IMR-90 (cell line): ENCODE measurements around the gene FGA. TPM values are rescaled to one million over a fixed set of nuclear protein-coding genes. Genes with fewer than 3 reads are reported as not detected.
"Not testable (repeated sequence)": the region's sequence is repeated elsewhere in the genome, so short reads cannot be mapped to it uniquely, and the experiment has no call there.

Experiments
- ATAC-seq: fragments of 200-7000 bp; cut with Tn5 transposase; 2 replicates; pipeline ENCODE4 v1.9.1; 2020; ENCODE audit warnings: low read depth, mild to moderate bottlenecking, moderate library complexity
- BruUV-seq: library from RNA; stranded (reverse); fragments of 400-500 nt; replicated peaks from 2 replicates; lab custom pipeline; 2021; lab: Mats Ljungman, UMichigan
- CTCF ChIA-PET: fragments of 300-600 bp; formaldehyde crosslinking; extraction: SDS; loops from one replicate; lab custom pipeline; 2021; ENCODE audit warnings: antibody characterized with exemption; lab: Yijun Ruan, JAX
- POLR2A ChIA-PET: fragments of 300-600 bp; sonication (Branson Sonifier 250); formaldehyde crosslinking; loops from one replicate; lab custom pipeline; 2022; ENCODE audit warnings: antibody characterized with exemption; ENCODE audit not compliant: unreplicated experiment; lab: Charles Lee
- DNase-seq: peaks from one replicate; pipeline ENCODE4 v3.0.0; 2013
- H2AFZ ChIP-seq: replicated peaks from 2 replicates; pipeline ENCODE3; 2013; ENCODE audit warnings: low read length, mild to moderate bottlenecking; ENCODE audit not compliant: poor library complexity
- H2AK5ac ChIP-seq: 2 replicates; pipeline ENCODE4 v1.6.1; 2013; ENCODE audit warnings: low read depth, low read length, inconsistent platforms
- H2AK9ac ChIP-seq: replicated peaks from 2 replicates; pipeline ENCODE3; 2013; ENCODE audit warnings: mild to moderate bottlenecking, low read depth, low read length, moderate library complexity; ENCODE audit not compliant: poor library complexity
- H2BK120ac ChIP-seq: 2 replicates; pipeline ENCODE4 v1.6.1; 2013; ENCODE audit warnings: low read depth, low read length, inconsistent platforms
- H2BK15ac ChIP-seq: 3 replicates; pipeline ENCODE4 v1.6.1; 2013; ENCODE audit warnings: low read depth, low read length, inconsistent platforms
- H2BK20ac ChIP-seq: 2 replicates; pipeline ENCODE4 v1.6.1; 2013; ENCODE audit warnings: low read depth, mild to moderate bottlenecking, inconsistent platforms, low read length, moderate library complexity
- H2BK5ac ChIP-seq: 2 replicates; pipeline ENCODE4 v1.6.1; 2013; ENCODE audit warnings: mild to moderate bottlenecking, low read depth, low read length, inconsistent platforms; ENCODE audit not compliant: poor library complexity, severe bottlenecking
- H3K14ac ChIP-seq: replicated peaks from 2 replicates; pipeline ENCODE4 v1.6.1; 2013; ENCODE audit warnings: low read depth, low read length, inconsistent platforms
- H3K18ac ChIP-seq: 2 replicates; pipeline ENCODE4 v1.6.1; 2013; ENCODE audit warnings: low read depth, low read length, control low read depth
- H3K23ac ChIP-seq: 2 replicates; pipeline ENCODE4 v1.6.1; 2013; ENCODE audit warnings: low read depth, low read length, inconsistent platforms
- H3K27ac ChIP-seq: 2 replicates; pipeline ENCODE4 v1.5.1; 2013; ENCODE audit warnings: mild to moderate bottlenecking, control low read depth, low read length; ENCODE audit not compliant: insufficient read depth
- H3K27me3 ChIP-seq: 2 replicates; pipeline ENCODE4 v1.6.1; 2013; ENCODE audit warnings: low read length; ENCODE audit not compliant: control insufficient read depth, insufficient read depth
- H3K36me3 ChIP-seq: 2 replicates; pipeline ENCODE4 v1.6.1; 2013; ENCODE audit warnings: low read length, mixed read lengths; ENCODE audit not compliant: control insufficient read depth, insufficient read depth
- H3K4ac ChIP-seq: 2 replicates; pipeline ENCODE4 v1.6.1; 2013; ENCODE audit warnings: low read depth, low read length, inconsistent platforms
- H3K4me1 ChIP-seq: 2 replicates; pipeline ENCODE4 v1.6.1; 2013; ENCODE audit warnings: low read length, mixed read lengths; ENCODE audit not compliant: control insufficient read depth, insufficient read depth
- H3K4me2 ChIP-seq: 2 replicates; pipeline ENCODE4 v1.6.1; 2013; ENCODE audit warnings: low read depth, mild to moderate bottlenecking, control low read depth, low read length, moderate library complexity
- H3K4me3 ChIP-seq: 2 replicates; pipeline ENCODE4 v1.5.1; 2013; ENCODE audit warnings: low read depth, mild to moderate bottlenecking, control low read depth, low read length, moderate library complexity; ENCODE audit not compliant: insufficient read depth
- H3K56ac ChIP-seq: 2 replicates; pipeline ENCODE4 v1.6.1; 2013; ENCODE audit warnings: low read length, inconsistent platforms; ENCODE audit not compliant: insufficient read depth; ENCODE audit errors: extremely low read depth
- H3K79me1 ChIP-seq, 2 experiments: 2 replicates each; pipeline ENCODE4 v1.6.1; 2013; ENCODE audit warnings: low read length in 2 of 2, inconsistent platforms in 1 of 2, low read depth in 1 of 2
- H3K9ac ChIP-seq: 2 replicates; pipeline ENCODE4 v1.6.1; 2013; ENCODE audit warnings: low read depth, low read length, control low read depth
- H3K9me1 ChIP-seq: 2 replicates; pipeline ENCODE4 v1.6.1; 2013; ENCODE audit warnings: low read length, inconsistent platforms; ENCODE audit not compliant: insufficient read depth
- H3K9me3 ChIP-seq: 2 replicates; pipeline ENCODE4 v1.6.1; 2013; ENCODE audit warnings: low read length; ENCODE audit not compliant: control insufficient read depth, insufficient read depth
- H4K20me1 ChIP-seq: 2 replicates; pipeline ENCODE4 v1.6.1; 2013; ENCODE audit warnings: low read length, inconsistent platforms; ENCODE audit not compliant: insufficient read depth
- H4K5ac ChIP-seq: 2 replicates; pipeline ENCODE4 v1.6.1; 2013; ENCODE audit warnings: mild to moderate bottlenecking, low read depth, low read length, control low read depth
- H4K8ac ChIP-seq, 2 experiments: 2 replicates each; pipeline ENCODE4 v1.6.1; 2013; ENCODE audit warnings: low read depth in 2 of 2, low read length in 2 of 2, control low read depth in 1 of 2, inconsistent platforms in 1 of 2
- H4K91ac ChIP-seq: 2 replicates; pipeline ENCODE4 v1.6.1; 2013; ENCODE audit warnings: low read depth, low read length, inconsistent platforms; ENCODE audit not compliant: insufficient read depth
- BHLHE40 ChIP-seq: fragments of 150-350 bp; IDR thresholded peaks from 2 replicates; pipeline ENCODE4 v1.6.1; 2016; ENCODE audit warnings: mild to moderate bottlenecking, low read depth, low read length
- NFE2L2 ChIP-seq: fragments of 150-350 bp; IDR thresholded peaks from 2 replicates; pipeline ENCODE4 v1.6.1; 2016; ENCODE audit warnings: low read depth, mild to moderate bottlenecking, low read length
- WGBS, 2 experiments: methylation state at CpG; one replicate each; pipeline versions ENCODE4 v1.1.5 to v1.1.7; 2013; ENCODE audit warnings: missing lambda C conversion rate in 2 of 2; ENCODE audit not compliant: insufficient read length in 1 of 2; ENCODE audit errors: extremely low coverage in 2 of 2; 5-methylcytosine and 5-hydroxymethylcytosine counted together
- dilution Hi-C: fragments of 300-500 bp; cut with HindIII; formaldehyde crosslinking; loops from one replicate; pipeline ENCODE4 v1.14.3; 2018; ENCODE audit warnings: low sequenced_read_pairs; ENCODE audit not compliant: unreplicated experiment
- in situ Hi-C: fragments of 300-500 bp; cut with MboI; formaldehyde crosslinking; loops from 3 replicates; pipeline ENCODE4 v1.14.3; 2019; ENCODE audit warnings: low sequenced_read_pairs, inconsistent platforms, mixed read lengths
- intact Hi-C: fragments of 100-400 bp; cut with micrococcal nuclease; formaldehyde crosslinking; loops from 2 replicates; pipeline ENCODE4 v1.10.0; 2022
- polyA plus RNA-seq, 3 experiments: library from polyadenylated mRNA; depleted of rRNA; stranded (reverse); fragments of >200 nt; gene quantifications; 2 replicates each; pipeline ENCODE4 v1.2.3, GENCODE V29; 2012; ENCODE audit warnings: low replicate concordance in 1 of 3
- total RNA-seq: library from RNA; depleted of rRNA; stranded (reverse); fragments of >200 nt; gene quantifications from 2 replicates; pipeline ENCODE4 v1.2.3, GENCODE V29; 2012

FGA gene
- total and polyA plus RNA-seq, 2 of the 4 experiments (the other 2 are of a cell fraction): not detected

DNA sequence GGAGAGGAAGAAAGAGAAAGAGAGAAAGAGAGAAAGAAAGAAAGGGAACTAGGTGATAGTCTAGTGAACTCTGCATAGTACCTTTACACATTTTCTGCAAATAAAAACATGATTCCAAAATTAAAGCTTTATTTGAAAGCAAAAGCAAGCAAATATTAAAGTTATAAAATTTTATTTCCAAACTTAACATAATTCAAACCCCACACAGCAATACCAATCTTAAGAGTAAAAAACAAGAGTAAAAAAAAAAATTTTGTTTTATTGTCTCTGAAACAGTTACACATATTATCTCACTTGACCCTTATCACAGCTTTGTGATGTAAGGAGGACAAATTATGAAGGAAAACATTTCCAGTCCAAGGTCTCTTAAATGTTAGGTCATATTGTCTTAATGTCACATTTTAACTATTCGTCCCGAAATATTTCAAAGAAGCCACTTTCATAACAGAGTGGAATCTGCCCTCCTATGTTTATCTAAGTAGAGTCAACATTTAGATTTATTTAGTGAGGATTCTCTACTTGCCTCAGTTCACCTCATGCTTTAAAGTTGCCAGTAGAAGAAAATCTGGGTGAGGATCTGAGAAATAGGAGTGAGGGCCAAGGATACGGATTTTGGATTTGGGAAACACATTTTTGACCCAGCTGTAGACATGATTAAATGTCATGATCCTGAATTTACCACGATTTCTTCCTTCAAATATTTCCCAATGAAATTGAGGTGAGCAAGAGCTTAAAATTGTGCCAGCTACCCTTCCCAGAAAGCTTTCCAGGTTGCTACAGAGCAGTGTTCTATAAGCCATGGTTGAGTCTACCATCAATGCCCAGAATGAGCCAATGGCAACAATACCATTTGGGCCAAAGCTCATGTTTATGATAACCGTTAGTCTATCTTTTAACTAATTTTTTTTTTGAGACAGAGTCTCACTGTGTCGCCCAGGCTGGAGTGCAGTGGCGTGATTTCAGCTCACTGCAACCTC lies 7.5 kb upstream of the FGA start (continued):
- TF ChIP-seq NFE2L2 (no peak), BHLHE40 (no peak)

DNA sequence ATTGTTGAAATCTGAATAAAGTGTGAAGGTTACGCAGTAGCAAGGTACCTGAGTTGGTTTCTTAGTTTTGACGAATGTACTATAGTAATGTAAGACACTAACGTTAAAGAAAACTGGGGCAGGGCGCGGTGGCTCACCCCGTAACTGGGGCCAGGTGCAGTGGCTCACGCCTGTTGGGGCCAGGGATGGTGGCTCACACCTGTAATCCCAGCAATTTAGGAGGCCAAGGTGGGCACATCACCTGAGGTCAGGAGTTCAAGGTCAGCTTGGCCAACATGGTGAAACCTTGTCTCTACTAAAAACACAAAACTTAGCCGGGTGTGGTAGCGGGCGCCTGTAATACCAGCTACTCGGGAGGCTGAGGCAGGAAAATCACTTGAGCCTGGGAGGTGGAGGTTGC lies 6.7 kb upstream of the FGA start:
- POLR2A ChIA-PET: interaction anchor here (0.6 kb wide), 1 partner anchor 225 kb away, joined by 4 read pairs; no protein-coding TSS in a partner anchor
- H3K4ac ChIP-seq, intact Hi-C loops, H3K4me3 ChIP-seq, H3K14ac ChIP-seq, H3K27ac ChIP-seq, H3K36me3 ChIP-seq, H3K9ac ChIP-seq, BruUV-seq, H3K18ac ChIP-seq, H4K91ac ChIP-seq, H2BK120ac ChIP-seq, H3K9me1 ChIP-seq, H3K27me3 ChIP-seq, H4K20me1 ChIP-seq, CTCF ChIA-PET, H2BK15ac ChIP-seq, H3K79me1 ChIP-seq, H3K23ac ChIP-seq, H4K5ac ChIP-seq, H3K56ac ChIP-seq, dilution Hi-C loops, H4K8ac ChIP-seq, in situ Hi-C loops, ATAC-seq, H2AFZ ChIP-seq, H2BK5ac ChIP-seq, H3K9me3 ChIP-seq, H3K4me1 ChIP-seq, DNase-seq, H2AK9ac ChIP-seq, H3K4me2 ChIP-seq, H2BK20ac ChIP-seq, H2AK5ac ChIP-seq: not testable (repeated sequence)
- WGBS, 2 experiments: 86% methylated on average over 1 of the region's 11 CpGs; no CpG with 5 or more reads in 1 of the 2 experiments
